ENCODE data around the gene PLEKHF1.

PLEKHF1 gene

GRCh38 chr19:29658221-29658991, 6.9 kb upstream of the PLEKHF1 start:
- Histone ChIP-seq H3K4me3 (ENCODE audit: low read depth, low read length) (no peak overlapping the region), H3K27ac (ENCODE audit: low read depth, low read length) (no peak overlapping the region), H3K18ac (ENCODE audit: low read length) (no peak overlapping the region), H3K79me2 (ENCODE audit: control insufficient read depth, insufficient read depth, low read length, poor library complexity) (no peaks in the 10 kb centered on the region), H3K14ac (ENCODE audit: low read length) (no peak overlapping the region), H3K9ac (ENCODE audit: low read length) (no peak overlapping the region), H3K4ac (ENCODE audit: low read depth, low read length) (no peak overlapping the region), H4K91ac (ENCODE audit: low read depth, low read length) (no peak overlapping the region), H2BK12ac (ENCODE audit: low read length) (no peak overlapping the region), H4K12ac (ENCODE audit: low read depth, low read length) (no peak overlapping the region), H2BK5ac (ENCODE audit: low read depth, low read length, poor library complexity) (no peak overlapping the region), H2AK5ac (ENCODE audit: low read length) (no peak overlapping the region), H3K27me3 (ENCODE audit: insufficient read depth, low read length) (no peaks in the 10 kb centered on the region), H3K9me3 (ENCODE audit: insufficient read depth, low read depth, low read length) (no peaks in the 10 kb centered on the region), H3K36me3 (ENCODE audit: control insufficient read depth in 1 of 2, insufficient read depth in 2 of 2, low read length in 2 of 2) (no peaks in the 10 kb centered on the region), H3K4me2 (ENCODE audit: low read length) (no peak overlapping the region), H2BK120ac (ENCODE audit: insufficient read depth, low read length, poor library complexity) (no peak overlapping the region), H2AFZ (ENCODE audit: insufficient read depth, low read length, poor library complexity) (no peak overlapping the region), H3K23ac (ENCODE audit: low read length) (no peak overlapping the region), H3K4me1 (ENCODE audit: control insufficient read depth in 1 of 2, insufficient read depth in 2 of 2, low read length in 2 of 2) (peaks cover 6 to 8% of the 10 kb centered on the region in 2 experiments), H3K79me1 (ENCODE audit: low read length) (peaks cover 6% of the 10 kb centered on the region), H4K8ac (ENCODE audit: low read depth, low read length) (no peak overlapping the region)
- no CpG with 5 or more reads among the region's 5 CpGs for WGBS (ENCODE audit: extremely low coverage, insufficient coverage, insufficient read length)
- DNase-seq = no peak

GRCh38 chr19:29660835-29661234, 4.4 kb upstream of the PLEKHF1 start:
- H2BK12ac ChIP-seq (ENCODE audit: low read length) = no peak overlapping the region
- H3K79me1 ChIP-seq (ENCODE audit: low read length) = peaks cover 17% of the 10 kb centered on the region
- H3K9me3 ChIP-seq (ENCODE audit: insufficient read depth, low read depth, low read length) = no peaks in the 10 kb centered on the region
- no peak overlapping the region for H3K4me3 ChIP-seq (ENCODE audit: low read depth, low read length)
- H4K8ac ChIP-seq (ENCODE audit: low read depth, low read length) = no peak overlapping the region
- no peak overlapping the region for H4K91ac ChIP-seq (ENCODE audit: low read depth, low read length)
- H2AFZ ChIP-seq (ENCODE audit: insufficient read depth, low read length, poor library complexity) = no peak overlapping the region
- no peak overlapping the region for H3K4ac ChIP-seq (ENCODE audit: low read depth, low read length)
- H3K23ac ChIP-seq (ENCODE audit: low read length) = no peak overlapping the region
- H4K12ac ChIP-seq (ENCODE audit: low read depth, low read length) = no peak overlapping the region
- no peak overlapping the region for H3K4me2 ChIP-seq (ENCODE audit: low read length)
- peaks cover 23 to 24% of the 10 kb centered on the region in 2 experiments for H3K4me1 ChIP-seq (ENCODE audit: control insufficient read depth in 1 of 2, insufficient read depth in 2 of 2, low read length in 2 of 2)
- no CpG with 5 or more reads among the region's 10 CpGs for WGBS (ENCODE audit: extremely low coverage, insufficient coverage, insufficient read length)
- no peak overlapping the region for H3K14ac ChIP-seq (ENCODE audit: low read length)
- no peak overlapping the region for H2AK5ac ChIP-seq (ENCODE audit: low read length)
- H2BK5ac ChIP-seq (ENCODE audit: low read depth, low read length, poor library complexity) = no peak overlapping the region
- H3K27ac ChIP-seq (ENCODE audit: low read depth, low read length) = no peak overlapping the region
- no peak for DNase-seq
- no peak overlapping the region for H2BK120ac ChIP-seq (ENCODE audit: insufficient read depth, low read length, poor library complexity)
- no peak overlapping the region for H3K9ac ChIP-seq (ENCODE audit: low read length)
- peaks cover 5% of the 10 kb centered on the region for H3K79me2 ChIP-seq (ENCODE audit: control insufficient read depth, insufficient read depth, low read length, poor library complexity)
- no peak overlapping the region for H3K18ac ChIP-seq (ENCODE audit: low read length)
- H3K27me3 ChIP-seq (ENCODE audit: insufficient read depth, low read length) = no peaks in the 10 kb centered on the region
- H3K36me3 ChIP-seq (ENCODE audit: control insufficient read depth in 1 of 2, insufficient read depth in 2 of 2, low read length in 2 of 2) = no peaks in the 10 kb centered on the region

GRCh38 chr19:29662278-29662603, 3.0 kb upstream of the PLEKHF1 start:
- peaks cover 19% of the 10 kb centered on the region for H3K79me1 ChIP-seq (ENCODE audit: low read length)
- no peak overlapping the region for H2BK5ac ChIP-seq (ENCODE audit: low read depth, low read length, poor library complexity)
- H3K36me3 ChIP-seq (ENCODE audit: control insufficient read depth in 1 of 2, insufficient read depth in 2 of 2, low read length in 2 of 2) = no peaks in the 10 kb centered on the region
- H3K9ac ChIP-seq (ENCODE audit: low read length) = no peak overlapping the region
- no peaks in the 10 kb centered on the region for H3K9me3 ChIP-seq (ENCODE audit: insufficient read depth, low read depth, low read length)
- peaks cover 8% of the 10 kb centered on the region for H3K79me2 ChIP-seq (ENCODE audit: control insufficient read depth, insufficient read depth, low read length, poor library complexity)
- no peak for DNase-seq
- no CpG with 5 or more reads among the region's 1 CpG for WGBS (ENCODE audit: extremely low coverage, insufficient coverage, insufficient read length)
- no peak overlapping the region for H2BK12ac ChIP-seq (ENCODE audit: low read length)
- no peak overlapping the region for H3K23ac ChIP-seq (ENCODE audit: low read length)
- no peak overlapping the region for H2BK120ac ChIP-seq (ENCODE audit: insufficient read depth, low read length, poor library complexity)
- H3K4me2 ChIP-seq (ENCODE audit: low read length) = no peak overlapping the region
- H3K4me3 ChIP-seq (ENCODE audit: low read depth, low read length) = no peak overlapping the region
- peaks cover 34 to 36% of the 10 kb centered on the region in 2 experiments for H3K4me1 ChIP-seq (ENCODE audit: control insufficient read depth in 1 of 2, insufficient read depth in 2 of 2, low read length in 2 of 2)
- H3K18ac ChIP-seq (ENCODE audit: low read length) = no peak overlapping the region
- no peak overlapping the region for H4K91ac ChIP-seq (ENCODE audit: low read depth, low read length)
- no peak overlapping the region for H2AK5ac ChIP-seq (ENCODE audit: low read length)
- H3K14ac ChIP-seq (ENCODE audit: low read length) = no peak overlapping the region
- H3K4ac ChIP-seq (ENCODE audit: low read depth, low read length) = no peak overlapping the region
- H3K27me3 ChIP-seq (ENCODE audit: insufficient read depth, low read length) = no peaks in the 10 kb centered on the region
- H3K27ac ChIP-seq (ENCODE audit: low read depth, low read length) = peak overlapping the region; percentile 23
- no peak overlapping the region for H2AFZ ChIP-seq (ENCODE audit: insufficient read depth, low read length, poor library complexity)
- no peak overlapping the region for H4K12ac ChIP-seq (ENCODE audit: low read depth, low read length)
- H4K8ac ChIP-seq (ENCODE audit: low read depth, low read length) = no peak overlapping the region

- Histone ChIP-seq H3K4ac (ENCODE audit: low read depth, low read length) (peak overlapping the region; percentile 13), H2BK120ac (ENCODE audit: insufficient read depth, low read length, poor library complexity) (peak overlapping the region; percentile 56), H3K27me3 (ENCODE audit: insufficient read depth, low read length) (no peaks in the 10 kb centered on the region), H3K4me2 (ENCODE audit: low read length) (no peak overlapping the region), H2AK5ac (ENCODE audit: low read length) (peak overlapping the region; percentile 23), H2BK12ac (ENCODE audit: low read length) (peak overlapping the region; percentile 44), H3K9ac (ENCODE audit: low read length) (no peak overlapping the region), H3K18ac (ENCODE audit: low read length) (peak overlapping the region; percentile 32), H3K27ac (ENCODE audit: low read depth, low read length) (peak overlapping the region; percentile 23), H3K4me3 (ENCODE audit: low read depth, low read length) (no peak overlapping the region), H3K4me1 (ENCODE audit: control insufficient read depth in 1 of 2, insufficient read depth in 2 of 2, low read length in 2 of 2) (peaks cover 35 to 36% of the 10 kb centered on the region in 2 experiments), H3K9me3 (ENCODE audit: insufficient read depth, low read depth, low read length) (no peaks in the 10 kb centered on the region), H2AFZ (ENCODE audit: insufficient read depth, low read length, poor library complexity) (peak overlapping the region; percentile 17), H3K14ac (ENCODE audit: low read length) (peak overlapping the region; percentile 49), H4K91ac (ENCODE audit: low read depth, low read length) (peak overlapping the region; percentile 60), H3K79me1 (ENCODE audit: low read length) (peaks cover 19% of the 10 kb centered on the region), H3K23ac (ENCODE audit: low read length) (no peak overlapping the region), H3K36me3 (ENCODE audit: control insufficient read depth in 1 of 2, insufficient read depth in 2 of 2, low read length in 2 of 2) (no peaks in the 10 kb centered on the region), H4K8ac (ENCODE audit: low read depth, low read length) (peak overlapping the region; percentile 42), H3K79me2 (ENCODE audit: control insufficient read depth, insufficient read depth, low read length, poor library complexity) (peaks cover 8% of the 10 kb centered on the region), H4K12ac (ENCODE audit: low read depth, low read length) (no peak overlapping the region), H2BK5ac (ENCODE audit: low read depth, low read length, poor library complexity) (peak overlapping the region; percentile 21)
- WGBS (ENCODE audit: extremely low coverage, insufficient coverage, insufficient read length) = no CpG with 5 or more reads among the region's 17 CpGs
- peak; percentile 68 to 86 for DNase-seq
Observed at GRCh38 chr19:29662604-29663404, 2.5 kb upstream of the PLEKHF1 start.

Data from trophoblast cell (in vitro differentiated cells and primary cell).